Stimulated activated CD8-positive, alpha-beta memory T cell treated with anti-CD3 and anti-CD28 coated beads, Interleukin-12 subunit alpha, Interleukin-12 subunit beta, amount 100 ng/mL, for 24 hours (primary cell): ENCODE data around the gene OSTC.

ENCODE experiments used
- DNase-seq: peaks from one replicate; pipeline ENCODE4 v3.0.0-alpha.2; 2020; ENCODE audit errors: extremely low read depth

OSTC gene

GRCh38 chr4:108650212-108651013, at the start of gene OSTC:
Gene OSTC (plus strand): TSS chr4:108650599. CDS start chr4:108650656, 57 bp downstream.
- peak; percentile 85 for DNase-seq

- no peak for DNase-seq
These were observed 49.3 kb upstream of the OSTC start for GRCh38 chr4:108601106-108601505.

- no peak for DNase-seq
These were observed 48.9 kb upstream of the OSTC start for GRCh38 chr4:108601532-108601931.

GRCh38 chr4:108602163-108602562, 48.2 kb upstream of the OSTC start:
- DNase-seq, result no peak

- DNase-seq, result no peak
These were observed 43.2 kb upstream of the OSTC start for GRCh38 chr4:108607079-108607815.

GRCh38 chr4:108611365-108611764, 39.0 kb upstream of the OSTC start:
- no peak for DNase-seq

GRCh38 chr4:108612365-108612764, 38.0 kb upstream of the OSTC start:
- no peak for DNase-seq

GRCh38 chr4:108619372-108620100, 30.9 kb upstream of the OSTC start:
- DNase-seq, result peak; percentile 3

- peak; percentile 94 for DNase-seq
These were observed 30.1 kb upstream of the OSTC start, which contains the start of gene RPL34 for GRCh38 chr4:108620101-108620932. Gene RPL34 (plus strand): TSS chr4:108620576. CDS start chr4:108621960, 1,384 bp downstream.

- no peak for DNase-seq
These were observed 29.2 kb upstream of the OSTC start for GRCh38 chr4:108620933-108621905.

- no peak for DNase-seq
These were observed 28.4 kb upstream of the OSTC start for GRCh38 chr4:108622022-108622421.

GRCh38 chr4:108622828-108623227, 27.6 kb upstream of the OSTC start:
- no peak for DNase-seq

GRCh38 chr4:108624263-108625056, 25.9 kb upstream of the OSTC start:
- no peak for DNase-seq

GRCh38 chr4:108626056-108626455, 24.3 kb upstream of the OSTC start:
- no peak for DNase-seq

- DNase-seq, result no peak
These were observed 22.0 kb upstream of the OSTC start for GRCh38 chr4:108628411-108628810.

- DNase-seq, result no peak
These were observed 15.2 kb upstream of the OSTC start for GRCh38 chr4:108635070-108635655.

GRCh38 chr4:108636246-108636645, 14.2 kb upstream of the OSTC start:
- no peak for DNase-seq

GRCh38 chr4:108637856-108638255, 12.5 kb upstream of the OSTC start:
- DNase-seq, result no peak

- no peak for DNase-seq
These were observed 6.2 kb upstream of the OSTC start for GRCh38 chr4:108644237-108644636.
